K562 (cell line): ENCODE data around the gene RIC3. TPM values are rescaled to one million over a fixed set of nuclear protein-coding genes. Genes with fewer than 3 reads are reported as not detected.
A peak's percentile ranks its signal among the peaks of the same experiment; 100 is the strongest.

Experiments used
- CREBBP ChIP-seq: IDR thresholded peaks from one replicate; pipeline ENCODE4 v1.6.1; 2012; ENCODE audit warnings: low read depth, mild to moderate bottlenecking, control low read depth, inconsistent platforms, low read length
- DNMT1 ChIP-seq: fragments of 450-650 bp; IDR thresholded peaks from 2 replicates; pipeline ENCODE4 v1.6.1; 2016; ENCODE audit warnings: antibody characterized with exemption, mild to moderate bottlenecking
- E4F1 ChIP-seq: fragments of 250-450 bp; sonication (Bioruptor Pico); IDR thresholded peaks from 2 replicates; pipeline ENCODE4 v1.5.0; 2021; ENCODE audit warnings: mild to moderate bottlenecking, borderline replicate concordance
- FOSL1 ChIP-seq: fragments of 200-800 bp; sonication (Bioruptor generic); conservative IDR thresholded peaks from 2 replicates; pipeline ENCODE4 v1.6.1; 2016; ENCODE audit warnings: missing genetic modification characterization, missing compliant biosample characterization
- NEUROD1 ChIP-seq: fragments of 150-350 bp; IDR thresholded peaks from 2 replicates; pipeline ENCODE4 v1.6.1; 2014; ENCODE audit warnings: borderline replicate concordance, low read length, low read depth; ENCODE audit not compliant: partially characterized antibody
- SUPT5H ChIP-seq: fragments of 450-650 bp; IDR thresholded peaks from 2 replicates; pipeline ENCODE4 v1.6.1; 2016
- TAF9B ChIP-seq: fragments of 450-650 bp; IDR thresholded peaks from 2 replicates; pipeline ENCODE4 v1.6.1; 2018; ENCODE audit warnings: mild to moderate bottlenecking; ENCODE audit not compliant: partially characterized antibody
- TEAD2 ChIP-seq: fragments of 450-650 bp; IDR thresholded peaks from 2 replicates; pipeline ENCODE4 v1.6.1; 2016; ENCODE audit warnings: missing genetic modification characterization, control low read depth, missing compliant biosample characterization
- THRAP3 ChIP-seq: fragments of 450-650 bp; IDR thresholded peaks from 2 replicates; pipeline ENCODE4 v1.6.1; 2016; ENCODE audit warnings: mild to moderate bottlenecking, inconsistent platforms, borderline replicate concordance
- ZFP1 ChIP-seq: fragments of 450-650 bp; formaldehyde crosslinking; IDR thresholded peaks from 2 replicates; pipeline ENCODE4 v1.4.0; 2020; ENCODE audit warnings: mild to moderate bottlenecking, mixed read lengths
- ZNF512 ChIP-seq: IDR thresholded peaks from 2 replicates; pipeline ENCODE4 v1.6.1; 2016; ENCODE audit warnings: missing genetic modification characterization, missing compliant biosample characterization
- polyA plus RNA-seq, 8 experiments: library from polyadenylated mRNA; depleted of rRNA in 4 of 8; stranded (reverse) in 5 of 8; unstranded in 3 of 8; fragments of >200 nt; fragmentation: Nextera tagmentation in 2 of 8; fragmentation: Illumina TruSeq in 1 of 8; extraction: Ambion mirVana in 2 of 8; extraction: Trizol in 1 of 8; gene quantifications; 2 replicates each; pipeline versions ENCODE4 v1.2.1 to v1.2.3, GENCODE V29; 2011 to 2014; ENCODE audit warnings: inconsistent platforms in 1 of 8, missing spikeins in 1 of 8
- total RNA-seq, 7 experiments: library from RNA; depleted of rRNA in 6 of 7; stranded (reverse); fragments of >200 nt in 6 of 7; fragmentation: Illumina TruSeq in 2 of 7; extraction: Trizol in 2 of 7; gene quantifications; 2 replicates each; pipeline versions ENCODE4 v1.2.1 to v1.2.3, GENCODE V29; 2011 to 2021; ENCODE audit warnings: low replicate concordance in 1 of 7
- TF ChIP-seq, protein P1 (sequence below), 2 experiments: fragments of 450-650 bp in 1 of 2; sonication (generic) in 1 of 2; formaldehyde crosslinking in 1 of 2; IDR thresholded peaks; 2 replicates each; pipeline versions ENCODE4 v1.7.1 to v1.9.0; 2016 to 2022; ENCODE audit warnings: inconsistent platforms in 1 of 2, mild to moderate bottlenecking in 1 of 2, missing genetic modification reagents in 1 of 2

Gene RIC3
- total and polyA plus RNA-seq, 9 of the 15 experiments (the other 6 are each of a cell fraction or from before 2014, with no cell fraction given) = 0.03 to 0.16 (median 0.05) TPM; not detected in 4

GRCh38 chr11:8068605-8069221 is 100.1 kb downstream of the RIC3 start (continued):
- TF ChIP-seq, protein P1, sequence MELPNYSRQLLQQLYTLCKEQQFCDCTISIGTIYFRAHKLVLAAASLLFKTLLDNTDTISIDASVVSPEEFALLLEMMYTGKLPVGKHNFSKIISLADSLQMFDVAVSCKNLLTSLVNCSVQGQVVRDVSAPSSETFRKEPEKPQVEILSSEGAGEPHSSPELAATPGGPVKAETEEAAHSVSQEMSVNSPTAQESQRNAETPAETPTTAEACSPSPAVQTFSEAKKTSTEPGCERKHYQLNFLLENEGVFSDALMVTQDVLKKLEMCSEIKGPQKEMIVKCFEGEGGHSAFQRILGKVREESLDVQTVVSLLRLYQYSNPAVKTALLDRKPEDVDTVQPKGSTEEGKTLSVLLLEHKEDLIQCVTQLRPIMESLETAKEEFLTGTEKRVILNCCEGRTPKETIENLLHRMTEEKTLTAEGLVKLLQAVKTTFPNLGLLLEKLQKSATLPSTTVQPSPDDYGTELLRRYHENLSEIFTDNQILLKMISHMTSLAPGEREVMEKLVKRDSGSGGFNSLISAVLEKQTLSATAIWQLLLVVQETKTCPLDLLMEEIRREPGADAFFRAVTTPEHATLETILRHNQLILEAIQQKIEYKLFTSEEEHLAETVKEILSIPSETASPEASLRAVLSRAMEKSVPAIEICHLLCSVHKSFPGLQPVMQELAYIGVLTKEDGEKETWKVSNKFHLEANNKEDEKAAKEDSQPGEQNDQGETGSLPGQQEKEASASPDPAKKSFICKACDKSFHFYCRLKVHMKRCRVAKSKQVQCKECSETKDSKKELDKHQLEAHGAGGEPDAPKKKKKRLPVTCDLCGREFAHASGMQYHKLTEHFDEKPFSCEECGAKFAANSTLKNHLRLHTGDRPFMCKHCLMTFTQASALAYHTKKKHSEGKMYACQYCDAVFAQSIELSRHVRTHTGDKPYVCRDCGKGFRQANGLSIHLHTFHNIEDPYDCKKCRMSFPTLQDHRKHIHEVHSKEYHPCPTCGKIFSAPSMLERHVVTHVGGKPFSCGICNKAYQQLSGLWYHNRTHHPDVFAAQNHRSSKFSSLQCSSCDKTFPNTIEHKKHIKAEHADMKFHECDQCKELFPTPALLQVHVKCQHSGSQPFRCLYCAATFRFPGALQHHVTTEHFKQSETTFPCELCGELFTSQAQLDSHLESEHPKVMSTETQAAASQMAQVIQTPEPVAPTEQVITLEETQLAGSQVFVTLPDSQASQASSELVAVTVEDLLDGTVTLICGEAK (IDR thresholded peaks at IDR 0.05) = no peak
- TF ChIP-seq, protein P1 (CRISPR knock-in tag; IDR thresholded peaks at IDR 0.05) = no peak
- no peak for TF ChIP-seq TEAD2 (tag)
- TF ChIP-seq NEUROD1 = no peak
- no peak for TF ChIP-seq ZFP1 (CRISPR knock-in tag)
- no peak for TF ChIP-seq ZNF512 (tag)
- TF ChIP-seq CREBBP = no peak
- TF ChIP-seq E4F1 (CRISPR knock-in tag) = no peak
- peak; percentile 85 for TF ChIP-seq FOSL1 (tag)
- no peak for TF ChIP-seq THRAP3
- TF ChIP-seq TAF9B = no peak
- no peak for TF ChIP-seq DNMT1
- TF ChIP-seq SUPT5H = no peak
